NCI-H1105 treated with DMSO at 0.1 percent for 48 hours (cell line): ENCODE measurements around the gene RAP1GAP2.
"Not testable (repeated sequence)": the region's sequence is repeated elsewhere in the genome, so short reads cannot be mapped to it uniquely, and the experiment has no call there.

Experiments
- DNase-seq: peaks from one replicate; lab custom pipeline; 2025; lab: John Stamatoyannopoulos, UW

Gene RAP1GAP2

DNA sequence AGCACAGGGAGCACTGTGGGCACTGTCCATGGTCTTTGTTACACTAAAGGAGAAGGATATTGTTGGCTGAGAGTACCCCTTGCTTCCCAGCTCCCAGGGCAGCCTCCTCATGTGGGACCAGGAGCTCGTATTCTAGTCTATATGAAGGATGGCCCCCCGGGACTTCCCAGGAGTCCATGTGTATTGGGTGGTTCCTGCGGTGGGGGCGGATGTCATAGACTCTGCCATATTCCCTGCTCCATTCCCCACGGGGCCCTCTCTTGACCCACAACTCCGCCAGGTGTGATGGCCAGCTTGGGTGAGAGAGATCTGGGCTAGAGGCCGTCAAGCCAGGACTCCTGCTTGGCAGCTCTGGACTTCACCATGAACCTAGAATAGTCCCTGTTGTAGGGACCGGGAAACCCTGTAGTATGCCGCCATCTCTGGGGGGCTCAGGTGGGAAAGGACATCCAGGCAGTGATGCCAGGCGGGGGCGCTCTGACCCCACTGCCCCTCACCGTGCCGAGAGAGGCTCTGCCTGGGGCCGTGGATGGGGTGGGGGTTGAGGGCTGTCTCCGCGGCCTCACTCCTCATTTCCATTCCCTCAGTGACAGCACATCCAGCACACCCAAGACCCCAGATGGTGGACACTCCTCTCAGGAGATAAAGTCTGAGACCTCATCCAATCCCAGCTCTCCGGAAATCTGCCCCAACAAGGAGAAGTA lies 229.3 kb downstream of the RAP1GAP2 start:
- DNase-seq = no peak

DNA sequence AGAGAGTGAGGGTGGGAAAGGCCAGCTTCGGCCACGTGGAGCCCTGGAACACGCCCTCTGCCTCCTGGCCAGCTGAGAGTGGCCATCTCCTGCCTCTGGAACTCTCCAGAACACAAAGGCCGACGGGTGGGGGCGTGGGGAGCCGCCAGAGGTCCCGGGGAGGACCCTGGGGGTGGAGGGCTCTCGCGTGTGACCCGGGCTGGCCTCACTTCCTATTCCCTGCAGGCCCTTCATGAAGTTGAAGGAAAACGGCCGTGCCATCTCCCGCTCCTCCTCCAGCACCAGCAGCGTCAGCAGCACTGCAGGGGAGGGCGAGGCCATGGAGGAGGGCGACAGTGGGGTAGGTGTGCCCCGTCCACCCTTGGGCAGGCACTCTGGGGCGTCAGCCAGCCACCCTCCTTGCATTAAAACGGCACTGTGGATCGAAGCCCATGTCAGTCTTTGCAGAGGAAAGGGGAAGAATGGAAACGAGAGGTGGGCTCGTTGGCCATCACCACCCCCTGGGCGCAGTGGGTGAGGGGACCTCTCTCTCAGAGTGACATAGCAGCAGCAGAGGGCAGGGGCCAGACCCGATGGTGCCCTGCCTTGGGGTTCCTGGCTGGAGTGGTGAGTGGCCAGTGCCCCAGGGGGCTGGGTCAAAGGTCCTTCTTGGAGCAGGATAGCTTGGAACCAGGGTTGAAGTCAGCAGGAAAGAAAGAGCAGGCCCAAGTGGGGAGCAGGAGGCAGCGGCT lies 230.1 kb downstream of the RAP1GAP2 start:
- no peak for DNase-seq

DNA sequence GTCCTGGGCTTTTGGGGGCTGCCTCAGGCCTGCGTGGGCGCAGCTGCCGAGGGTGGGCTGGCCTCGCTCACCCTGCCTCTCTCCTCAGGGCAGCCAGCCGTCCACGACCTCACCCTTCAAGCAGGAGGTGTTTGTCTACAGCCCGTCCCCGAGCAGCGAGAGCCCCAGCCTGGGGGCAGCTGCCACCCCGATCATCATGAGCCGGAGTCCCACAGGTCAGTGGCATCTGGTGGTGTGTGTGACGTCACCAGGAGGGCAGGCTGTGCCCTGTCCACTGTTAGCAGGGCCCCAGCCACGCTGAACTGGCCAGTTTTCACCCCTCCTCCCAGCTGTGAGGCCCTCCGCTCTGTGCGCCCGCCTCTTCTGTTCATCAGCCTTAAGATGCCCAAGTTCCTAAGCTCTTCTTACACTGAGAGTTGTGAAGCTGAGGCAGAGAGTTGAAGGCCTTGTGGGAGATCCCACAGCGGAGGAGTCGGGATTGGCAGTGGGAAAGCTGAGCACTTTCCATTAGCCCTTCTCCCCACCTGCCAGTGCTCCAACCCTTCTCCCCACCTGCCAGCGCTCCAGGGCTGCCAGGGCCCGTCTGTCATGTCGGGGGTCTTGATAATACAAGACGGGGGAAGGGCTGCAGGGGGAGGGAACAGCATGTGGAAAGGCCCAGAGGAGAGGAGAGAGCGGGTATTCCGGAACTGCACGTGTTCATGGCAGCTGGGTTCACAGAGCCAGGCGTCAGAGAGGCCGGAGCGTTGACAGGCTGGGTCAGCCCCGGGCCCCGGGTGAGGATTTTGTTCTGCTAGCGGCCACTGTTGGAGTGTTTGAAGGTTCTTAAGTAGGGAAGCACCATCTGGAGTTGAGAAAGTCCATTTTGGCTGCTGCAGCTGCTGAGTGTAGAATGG lies 230.9 kb downstream of the RAP1GAP2 start:
- no peak for DNase-seq

DNA sequence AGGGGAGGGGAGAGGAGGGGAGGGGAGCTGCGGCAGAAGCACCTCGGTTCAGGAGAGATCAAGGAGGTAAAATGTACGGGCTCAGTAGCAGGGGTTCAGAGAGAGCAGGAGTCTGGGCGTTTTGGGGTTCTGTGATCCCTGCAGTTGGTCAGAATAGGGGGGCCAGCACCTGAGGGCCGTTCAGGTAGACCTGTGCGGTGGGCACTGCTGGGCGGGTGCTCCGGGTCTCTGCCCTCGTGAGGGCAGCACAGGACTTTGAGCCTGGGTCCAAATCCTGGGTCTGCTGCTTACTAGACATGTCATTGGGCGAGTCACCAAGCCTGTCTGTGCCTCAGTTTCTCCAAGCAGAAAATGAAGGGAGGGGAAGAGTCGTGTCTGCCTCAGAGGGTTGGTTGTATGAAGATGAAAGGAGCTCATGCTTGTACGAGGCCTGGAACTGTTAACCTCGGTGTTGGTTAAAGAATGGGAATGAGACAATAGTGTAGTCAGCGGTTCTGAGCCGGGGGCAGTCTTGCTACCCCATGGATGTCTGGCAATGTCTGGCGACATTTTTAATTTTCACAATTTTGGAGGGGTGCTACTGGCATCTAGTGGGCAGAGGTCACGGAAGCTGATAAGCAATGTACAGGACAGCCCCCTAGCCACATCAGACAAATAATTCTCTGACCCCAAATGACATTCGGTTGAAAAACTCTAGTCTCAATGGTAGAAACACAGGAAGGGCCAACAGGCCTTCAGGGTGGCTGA lies 231.7 kb downstream of the RAP1GAP2 start:
- no peak for DNase-seq

DNA sequence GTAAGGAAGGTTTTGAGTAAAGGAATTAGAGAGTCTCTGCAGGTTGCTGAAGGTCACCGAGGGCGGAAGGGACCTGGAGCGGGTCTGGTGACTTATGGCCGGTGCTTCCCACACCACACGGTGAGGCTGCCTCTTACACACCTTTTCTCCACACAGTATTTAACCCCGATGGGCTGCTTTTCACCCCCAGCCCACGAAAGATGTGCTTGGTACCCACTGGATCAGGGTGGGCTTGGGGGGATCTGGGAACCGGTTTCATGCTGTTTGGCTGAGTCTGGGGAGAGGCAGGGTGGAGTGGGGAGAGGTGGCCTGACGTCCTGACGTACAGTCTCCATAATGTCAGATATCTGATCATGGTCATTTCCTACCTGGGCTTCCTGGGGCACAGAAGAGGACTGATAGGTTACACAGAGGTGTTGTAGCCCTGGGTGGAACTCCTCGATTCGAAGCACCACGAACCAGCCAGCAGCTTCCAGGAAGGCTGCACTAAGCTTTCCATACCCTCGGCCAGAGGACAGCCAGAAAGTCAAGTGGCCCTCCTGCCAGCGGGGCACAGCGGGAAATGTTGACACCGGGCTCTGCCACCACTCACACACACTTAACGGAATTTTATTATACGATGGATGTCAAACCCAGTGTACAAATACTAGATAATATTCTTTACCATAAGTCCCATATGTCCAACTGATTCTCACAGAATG lies 233.1 kb downstream of the RAP1GAP2 start:
- no peak for DNase-seq

DNA sequence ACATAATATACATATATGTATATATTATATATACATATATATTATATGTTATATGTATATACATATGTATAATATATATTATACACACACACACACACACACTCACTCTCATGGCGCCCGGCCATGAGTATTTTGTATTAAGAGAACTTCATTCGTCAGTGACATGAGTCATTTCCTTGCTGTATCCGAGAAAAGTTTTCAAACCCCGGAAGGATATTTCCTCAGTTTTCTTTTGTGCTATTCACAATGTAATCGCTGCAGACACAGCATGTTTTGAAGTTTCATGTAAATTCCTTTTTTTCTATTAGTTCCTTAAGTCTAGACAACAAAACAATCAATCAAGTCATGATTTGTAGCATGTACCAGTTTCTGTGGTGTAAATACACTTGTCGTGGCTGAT lies 233.9 kb downstream of the RAP1GAP2 start:
- no peak for DNase-seq

DNA sequence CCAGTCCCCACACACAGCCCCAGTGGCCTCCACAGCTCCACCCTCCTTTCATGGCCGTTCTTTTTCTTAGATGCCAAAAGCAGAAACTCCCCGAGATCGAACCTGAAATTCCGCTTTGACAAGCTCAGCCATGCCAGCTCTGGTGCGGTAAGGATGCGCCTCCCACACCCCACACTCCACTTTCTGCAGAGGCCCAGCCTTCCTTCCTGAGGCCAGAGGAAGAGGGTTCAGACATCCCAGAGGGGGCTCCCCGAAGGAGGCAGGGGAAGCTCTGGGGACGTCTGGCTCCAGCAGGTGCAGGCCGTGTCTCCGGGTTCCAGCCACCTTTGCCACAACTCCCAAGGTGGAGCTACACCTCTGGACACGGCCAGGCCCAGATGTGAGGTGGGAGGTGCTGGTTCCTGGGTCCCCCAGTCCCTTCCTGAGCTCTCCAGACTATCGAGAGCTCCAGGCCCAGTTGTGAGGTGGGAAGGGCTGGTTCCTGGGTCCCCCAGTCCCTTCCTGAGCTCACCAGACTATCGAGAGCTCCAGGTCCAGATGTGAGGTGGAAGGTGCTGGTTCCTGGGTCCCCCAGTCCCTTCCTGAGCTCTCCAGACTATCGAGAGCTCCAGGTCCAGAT lies 234.7 kb downstream of the RAP1GAP2 start:
- not testable (repeated sequence) for DNase-seq

DNA sequence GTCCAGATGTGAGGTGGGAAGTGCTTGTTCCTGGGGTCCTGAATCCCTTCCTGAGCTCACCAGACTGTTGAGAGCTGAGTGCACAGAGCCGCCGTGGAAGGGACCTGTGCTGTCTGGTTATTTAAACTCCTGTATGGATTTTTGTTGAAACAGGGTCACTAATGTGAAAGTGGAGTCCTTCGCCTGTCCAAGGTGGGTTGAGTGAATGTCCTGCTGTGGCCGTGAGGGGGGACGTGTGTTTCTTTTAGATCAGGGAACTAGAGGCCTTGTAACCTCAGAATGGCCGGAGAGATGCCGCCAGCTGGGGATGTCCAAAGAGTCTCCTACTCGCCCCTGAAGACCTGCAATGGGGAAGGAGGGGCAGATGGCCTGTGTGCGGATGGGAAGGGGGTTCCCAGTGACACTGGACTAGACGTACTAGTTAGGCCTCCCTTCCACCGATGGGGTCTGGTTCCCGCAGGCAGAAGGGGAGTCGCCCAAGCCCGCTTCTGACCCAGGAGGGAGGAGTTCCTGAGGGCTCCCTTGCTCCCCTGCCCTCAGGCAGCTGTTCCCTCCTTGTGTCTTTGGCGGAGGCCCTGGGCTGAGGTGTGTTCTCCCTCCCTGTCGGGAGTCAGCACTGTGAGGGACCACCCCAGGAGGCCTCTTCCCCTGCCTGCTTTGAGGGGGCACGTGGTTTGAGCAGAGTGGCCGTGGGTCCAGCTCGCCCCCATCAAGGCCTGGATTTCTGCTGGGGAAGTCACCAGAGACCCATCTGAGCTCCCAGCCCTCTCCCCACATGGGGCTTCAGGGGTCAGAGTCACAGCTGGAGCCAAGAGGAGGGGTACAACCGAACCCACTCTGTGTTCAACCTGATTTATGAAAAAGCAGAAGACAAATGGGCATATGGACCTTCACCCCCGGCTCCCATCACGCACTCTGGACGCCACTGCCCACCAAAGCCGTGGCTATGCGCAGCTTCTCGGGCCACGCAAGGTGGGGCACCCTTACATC lies 236.3 kb downstream of the RAP1GAP2 start:
- no peak for DNase-seq

DNA sequence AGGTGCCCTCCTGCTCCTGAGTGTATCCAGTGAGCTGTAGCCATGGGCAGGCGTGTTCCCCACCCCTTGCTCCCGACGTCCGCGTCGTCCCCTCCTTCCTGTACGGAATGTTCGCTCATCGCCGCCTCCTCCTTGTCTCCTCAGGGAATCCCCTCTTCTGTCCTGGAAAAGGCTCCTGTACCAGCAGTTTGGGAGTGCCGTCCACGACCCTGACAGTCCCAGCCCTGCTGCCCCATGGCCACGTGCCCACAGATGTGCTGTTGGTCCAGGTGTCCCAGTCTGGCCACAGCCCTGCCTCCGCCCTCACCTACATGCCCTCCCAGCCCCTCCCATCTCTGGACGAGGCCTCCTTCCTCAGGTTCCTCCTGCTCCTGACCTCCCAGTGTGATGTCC lies 237.0 kb downstream of the RAP1GAP2 start:
- no peak for DNase-seq

DNA sequence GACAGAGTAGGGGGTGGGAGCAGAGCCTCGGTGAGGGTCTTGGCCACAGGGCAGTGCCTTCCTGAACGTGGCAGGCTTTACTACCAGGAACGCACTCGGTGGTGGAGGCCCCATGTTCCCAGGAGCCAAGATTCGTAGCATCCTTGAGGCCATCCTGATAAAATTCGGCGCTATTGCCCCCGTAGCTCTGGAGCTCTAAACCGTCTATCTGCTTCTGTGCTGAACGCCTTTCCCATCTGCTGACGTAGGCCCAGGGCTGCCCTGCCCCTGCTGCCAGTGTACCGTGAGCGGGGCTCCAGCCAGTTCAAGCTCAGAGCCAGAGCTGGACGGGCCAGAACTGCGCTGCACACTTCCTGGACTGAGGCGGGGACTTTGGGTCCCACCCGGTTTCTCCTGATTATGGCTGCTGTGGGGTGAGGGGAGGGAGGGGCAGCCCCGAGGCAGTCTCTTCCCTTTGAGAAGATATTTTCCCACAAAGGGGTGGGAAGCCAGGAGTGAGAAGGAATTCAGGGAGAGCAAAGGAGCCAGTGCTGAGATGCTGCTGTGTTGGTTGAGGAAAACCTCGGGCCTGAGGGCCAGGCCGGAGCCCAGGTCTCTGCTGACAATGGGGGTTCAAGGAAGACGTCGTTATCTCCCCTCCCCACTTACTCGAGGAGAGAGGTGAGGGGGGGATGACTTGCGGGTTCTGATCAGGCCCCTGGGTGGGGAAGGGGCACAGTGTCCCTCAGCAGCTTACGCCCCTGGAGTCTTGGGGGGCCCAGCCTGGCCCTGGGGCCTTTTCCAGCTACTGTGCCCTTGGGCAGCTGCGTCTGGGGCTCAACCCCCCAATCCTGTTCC lies 237.7 kb downstream of the RAP1GAP2 start:
- no peak for DNase-seq

DNA sequence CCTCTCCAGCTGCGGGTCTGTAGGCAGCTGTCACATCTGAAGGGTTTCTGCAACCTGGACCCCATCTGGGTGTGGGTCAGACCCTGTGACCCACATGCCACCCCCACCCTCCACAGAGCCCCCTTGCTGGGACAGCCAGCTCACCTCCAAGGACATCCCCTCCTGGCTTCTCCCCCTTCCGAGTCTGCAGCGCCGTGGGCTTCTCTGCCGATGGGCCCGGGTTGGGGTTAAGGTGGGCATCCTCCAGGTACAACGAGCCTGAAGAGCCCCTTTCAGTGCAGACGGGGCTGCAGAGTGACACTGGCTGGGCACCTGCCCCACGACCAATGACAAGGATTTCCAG lies 238.3 kb downstream of the RAP1GAP2 start:
- DNase-seq = no peak

DNA sequence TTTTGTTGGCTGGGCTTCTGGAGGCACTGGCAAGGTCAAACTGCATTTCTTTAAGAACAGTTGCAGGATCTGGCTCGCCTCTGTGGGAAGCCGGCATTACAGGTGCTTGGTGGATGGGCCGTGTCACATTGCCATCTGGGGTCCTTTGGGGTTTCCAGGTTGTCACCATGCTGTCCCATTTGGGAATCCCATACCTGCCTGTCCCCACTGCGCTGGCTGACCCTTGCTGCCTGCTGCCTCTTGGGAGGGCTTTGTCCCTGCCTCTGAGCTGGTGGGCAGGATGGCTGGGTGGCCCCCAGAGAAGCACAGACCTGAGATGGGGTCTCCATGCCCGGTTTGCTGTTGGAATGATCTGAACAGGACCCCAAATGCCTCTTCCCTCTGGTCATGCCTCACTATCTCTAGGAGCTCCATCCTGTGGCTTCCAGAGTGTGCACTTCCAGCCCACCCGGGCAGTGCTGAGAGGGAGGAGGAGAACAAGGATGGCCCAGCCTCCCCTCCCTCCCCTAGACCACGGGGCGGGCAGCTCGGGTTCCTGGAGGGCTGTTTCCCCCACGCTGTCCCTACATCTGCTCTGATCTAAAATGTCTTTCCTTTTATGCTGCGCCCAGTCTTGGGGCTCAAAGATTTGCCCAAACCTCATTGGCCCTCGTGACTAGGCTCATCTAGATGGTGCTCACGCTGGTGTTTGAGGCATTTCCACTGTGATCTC lies 239.2 kb downstream of the RAP1GAP2 start:
- no peak for DNase-seq

DNA sequence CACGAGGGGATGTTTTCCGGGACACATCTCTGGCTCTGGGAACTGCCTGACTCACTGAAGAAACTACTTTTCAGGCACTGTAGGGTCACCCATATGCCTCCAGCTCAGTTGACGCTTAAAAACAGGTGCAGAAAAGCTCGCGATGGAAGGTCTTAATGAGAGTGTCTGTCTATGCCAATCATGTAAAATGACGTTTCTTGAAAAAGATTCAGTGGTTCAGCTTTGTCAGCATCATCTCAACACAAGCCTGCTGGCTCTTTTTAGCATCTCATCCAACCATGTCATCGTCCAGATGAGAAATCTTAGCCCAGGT lies 239.7 kb downstream of the RAP1GAP2 start:
- DNase-seq = no peak

DNA sequence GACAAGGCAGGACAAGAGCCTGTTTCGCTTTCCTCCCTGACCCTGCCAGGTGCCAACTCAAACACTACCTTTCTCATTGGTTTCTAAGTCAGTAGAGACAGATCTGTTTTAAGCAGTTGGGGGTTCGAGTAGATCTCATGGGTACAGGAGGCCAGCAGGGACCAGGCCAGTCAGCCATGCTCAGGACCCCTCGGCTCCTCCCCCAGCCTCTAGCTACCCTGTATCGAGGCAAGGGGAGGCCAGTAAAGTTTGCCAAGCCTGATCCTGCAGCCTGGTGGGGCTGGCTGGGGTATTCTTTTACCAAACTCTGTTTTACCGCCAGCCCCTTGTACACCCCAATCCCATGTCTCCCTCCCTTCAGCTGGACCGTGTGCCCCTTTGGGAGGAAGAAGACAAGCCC lies 240.6 kb downstream of the RAP1GAP2 start:
- no peak for DNase-seq

DNA sequence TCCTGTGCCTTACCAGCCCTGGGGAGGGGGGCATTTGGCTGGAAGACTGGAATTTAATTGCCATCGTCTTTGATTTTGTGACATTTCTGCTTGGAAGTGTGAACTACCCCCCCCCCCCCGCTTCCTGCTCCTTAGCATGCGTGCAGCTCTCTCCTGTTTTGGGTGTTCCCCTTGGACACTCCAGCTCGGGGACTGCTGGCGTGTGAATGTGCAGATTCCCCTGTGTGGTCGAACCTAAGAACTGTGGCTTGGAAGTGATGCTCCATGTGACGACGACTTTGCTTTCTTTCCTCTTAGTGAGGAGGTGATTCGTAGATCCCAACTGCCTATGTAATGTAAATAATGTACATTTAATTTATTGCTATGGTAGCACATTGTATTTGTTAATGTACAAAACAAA lies 241.0 kb downstream of the RAP1GAP2 start:
- DNase-seq = no peak

DNA sequence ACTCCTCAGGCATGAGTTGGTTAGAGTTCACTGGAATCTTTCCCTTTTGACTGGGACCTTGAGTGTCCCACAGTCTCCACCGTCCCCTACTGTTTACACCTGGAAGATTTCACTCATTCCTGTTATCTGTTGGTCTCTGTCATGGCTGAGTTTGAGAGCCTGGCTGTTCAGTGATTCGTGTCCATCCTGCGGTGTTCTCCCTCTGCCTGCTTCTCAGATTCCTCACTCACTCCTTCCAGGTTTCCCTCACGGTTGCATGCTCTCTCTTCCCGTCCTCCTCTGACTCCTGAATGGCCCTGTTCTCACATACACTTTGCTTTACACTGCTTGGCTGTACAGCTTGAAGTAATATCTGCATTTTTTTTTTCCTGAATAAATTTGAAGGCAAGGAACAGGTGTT lies 242.7 kb downstream of the RAP1GAP2 start:
- no peak for DNase-seq

DNA sequence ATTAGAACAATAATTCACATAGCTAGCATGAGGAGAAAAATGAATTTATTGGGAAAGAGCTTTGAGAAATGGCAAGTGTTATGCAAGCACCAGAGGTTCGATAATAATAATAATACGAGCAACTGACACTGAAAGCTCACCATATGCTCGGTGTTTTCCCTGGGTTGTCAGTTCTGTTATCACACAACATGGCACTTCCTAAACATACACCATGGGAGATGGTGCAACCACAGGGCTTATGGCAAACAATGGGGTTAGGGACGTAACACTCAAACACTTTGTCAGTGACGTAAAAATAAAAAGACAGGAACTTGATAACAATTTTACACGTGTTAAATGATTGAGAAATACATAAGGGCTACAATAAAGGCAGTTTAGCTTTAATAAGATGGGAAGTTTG lies 243.5 kb downstream of the RAP1GAP2 start:
- DNase-seq = no peak

DNA sequence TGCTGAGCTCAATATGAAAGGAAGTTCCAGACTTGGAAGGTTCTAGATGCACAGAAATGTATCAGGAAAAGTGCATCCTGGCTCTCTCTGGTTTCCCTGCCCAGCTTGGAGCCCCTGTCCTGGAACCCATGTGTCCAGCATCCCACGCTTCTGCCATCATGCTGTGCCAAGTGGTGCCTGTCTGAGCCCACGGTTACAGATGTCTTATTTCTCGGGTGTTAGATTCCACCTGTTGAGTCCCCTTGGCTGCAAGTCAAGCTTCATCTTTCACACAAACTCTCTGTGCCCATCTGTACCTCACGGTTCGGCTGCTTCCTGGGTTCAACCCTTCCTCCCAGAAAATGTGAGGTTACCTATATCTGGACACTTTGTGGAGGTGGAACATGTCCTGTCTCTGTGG lies 244.6 kb downstream of the RAP1GAP2 start:
- no peak for DNase-seq
